GM12864 (cell line): Measurements from ENCODE around the gene NOX1.
A peak's percentile ranks its signal among the peaks of the same experiment; 100 is the strongest.

Source experiments
- DNase-seq: peaks from one replicate; pipeline ENCODE4 v3.0.0-alpha.2; 2011; ENCODE audit warnings: low read depth
- H3K4me3 ChIP-seq: 2 replicates; pipeline ENCODE4 v1.5.1; 2011; ENCODE audit warnings: mild to moderate bottlenecking, low read depth, low read length, control low read depth
- CTCF ChIP-seq: IDR thresholded peaks from 2 replicates; pipeline ENCODE4 v1.5.1; 2011; ENCODE audit warnings: low read depth, mild to moderate bottlenecking, moderate library complexity, low read length, control low read depth, inconsistent platforms; ENCODE audit errors: missing control alignments

NOX1 gene

GRCh38 chrX:100863326-100863864 lies 10.8 kb downstream of the NOX1 start:
- no peak for DNase-seq
- H3K4me3 ChIP-seq = no peak overlapping the region
- no peak for TF ChIP-seq CTCF

GRCh38 chrX:100852810-100853209 lies 21.3 kb downstream of the NOX1 start:
- no peak for TF ChIP-seq CTCF
- H3K4me3 ChIP-seq = no peak overlapping the region
- no peak for DNase-seq

- H3K4me3 ChIP-seq = no peak overlapping the region
- TF ChIP-seq CTCF = no peak
- DNase-seq = no peak
Observed at GRCh38 chrX:100850317-100850716, 23.8 kb downstream of the NOX1 start.

- no peak for TF ChIP-seq CTCF
- no peak for DNase-seq
- no peak overlapping the region for H3K4me3 ChIP-seq
Observed at GRCh38 chrX:100831219-100831946, 42.8 kb downstream of the NOX1 start.

- no peak for DNase-seq
- TF ChIP-seq CTCF = no peak
- peak overlapping the region; percentile 14; the same call in 1 of the 2 replicates for H3K4me3 ChIP-seq
Observed at GRCh38 chrX:100830547-100830946, 43.6 kb downstream of the NOX1 start.

- no peak for DNase-seq
- peak overlapping the region; percentile 14; the same call in 1 of the 2 replicates for H3K4me3 ChIP-seq
- no peak for TF ChIP-seq CTCF
Observed at GRCh38 chrX:100830143-100830542, 44.0 kb downstream of the NOX1 start.

- DNase-seq = no peak
- H3K4me3 ChIP-seq = no peak overlapping the region
- no peak for TF ChIP-seq CTCF
Observed at GRCh38 chrX:100829730-100830129, 44.4 kb downstream of the NOX1 start.
